Liver (tissue), 9 donors: ENCODE data around the gene PVRIG. TPM values are rescaled to one million over a fixed set of nuclear protein-coding genes. Genes with fewer than 3 reads are reported as not detected.

Experiments used
- DNase-seq: peaks from one replicate; pipeline ENCODE4 v3.0.0-alpha.2; 2017; ENCODE audit warnings: low spot score
- H3K27ac ChIP-seq, 2 donors: one replicate each; pipeline ENCODE4 v1.7.0; 2013; ENCODE audit warnings: inconsistent platforms in 2 of 2, low read length in 2 of 2, control low read depth in 1 of 2, low read depth in 1 of 2, mild to moderate bottlenecking in 1 of 2
- H3K27me3 ChIP-seq, 4 donors: one replicate each; pipeline versions ENCODE4 v1.6.1 to v1.7.0; 2013; ENCODE audit warnings: low read length in 3 of 4, inconsistent platforms in 1 of 4, mild to moderate bottlenecking in 1 of 4, moderate library complexity in 1 of 4; ENCODE audit not compliant: control insufficient read depth in 4 of 4, insufficient read depth in 4 of 4
- H3K36me3 ChIP-seq, 4 donors: one replicate each; pipeline versions ENCODE4 v1.6.1 to v1.7.0; 2013; ENCODE audit warnings: low read length in 3 of 4, mild to moderate bottlenecking in 3 of 4, low read depth in 1 of 4, moderate library complexity in 1 of 4; ENCODE audit not compliant: control insufficient read depth in 4 of 4, insufficient read depth in 3 of 4
- H3K4me1 ChIP-seq, 4 donors: one replicate each; pipeline versions ENCODE4 v1.6.1 to v1.7.0; 2013; ENCODE audit warnings: low read length in 3 of 4, mild to moderate bottlenecking in 3 of 4, moderate library complexity in 1 of 4; ENCODE audit not compliant: control insufficient read depth in 4 of 4, insufficient read depth in 4 of 4
- H3K4me3 ChIP-seq, 3 donors: one replicate each; pipeline versions ENCODE4 v1.6.1 to v1.7.0; 2013; ENCODE audit warnings: low read length in 3 of 3, control low read depth in 1 of 3, low read depth in 1 of 3, mild to moderate bottlenecking in 1 of 3
- H3K9ac ChIP-seq, 2 donors: one replicate each; pipeline ENCODE4 v1.7.0; 2013; ENCODE audit warnings: low read length in 2 of 2, mild to moderate bottlenecking in 2 of 2, moderate library complexity in 2 of 2, control low read depth in 1 of 2, low read depth in 1 of 2
- H3K9me3 ChIP-seq, 4 donors: one replicate each; pipeline versions ENCODE4 v1.6.1 to v1.7.0; 2013; ENCODE audit warnings: low read length in 3 of 4; ENCODE audit not compliant: control insufficient read depth in 4 of 4
- EGR1 ChIP-seq, 2 donors: IDR thresholded peaks; 2 replicates each; pipeline ENCODE4 v1.6.1; 2016 to 2018; ENCODE audit warnings: antibody characterized with exemption in 2 of 2, low read depth in 2 of 2
- GABPA ChIP-seq, 2 donors: IDR thresholded peaks in 1 of 2; conservative IDR thresholded peaks in 1 of 2; 2 replicates each; pipeline ENCODE4 v1.6.1; 2016; ENCODE audit warnings: antibody characterized with exemption in 2 of 2, mild to moderate bottlenecking in 1 of 2, moderate library complexity in 1 of 2
- HNF4A ChIP-seq, 2 donors: conservative IDR thresholded peaks; 2 replicates each; pipeline ENCODE4 v1.6.1; 2016; ENCODE audit warnings: antibody characterized with exemption in 2 of 2, mild to moderate bottlenecking in 2 of 2
- HNF4G ChIP-seq: IDR thresholded peaks from 2 replicates; pipeline ENCODE4 v1.6.1; 2016; ENCODE audit warnings: antibody characterized with exemption
- JUND ChIP-seq, 2 donors: IDR thresholded peaks; 2 replicates each; pipeline ENCODE4 v1.6.1; 2016; ENCODE audit warnings: antibody characterized with exemption in 2 of 2
- NR2F2 ChIP-seq: IDR thresholded peaks from 2 replicates; pipeline ENCODE4 v1.6.1; 2016; ENCODE audit warnings: antibody characterized with exemption
- RAD21 ChIP-seq, 2 donors: IDR thresholded peaks; 2 replicates each; pipeline ENCODE4 v1.6.1; 2016; ENCODE audit warnings: antibody characterized with exemption in 2 of 2, mild to moderate bottlenecking in 2 of 2
- RXRA ChIP-seq, 2 donors: IDR thresholded peaks; 2 replicates each; pipeline ENCODE4 v1.6.1; 2017 to 2018; ENCODE audit warnings: antibody characterized with exemption in 2 of 2, mild to moderate bottlenecking in 1 of 2
- TAF1 ChIP-seq: conservative IDR thresholded peaks from 2 replicates; pipeline ENCODE4 v1.6.1; 2016; ENCODE audit warnings: antibody characterized with exemption, mild to moderate bottlenecking
- WGBS: extraction: QIAGEN DNeasy Blood & Tissue Kit; methylation state at CpG from one replicate; pipeline ENCODE4 v1.1.7; 2013; 5-methylcytosine and 5-hydroxymethylcytosine counted together
- polyA plus RNA-seq, 2 donors: library from polyadenylated mRNA; stranded (reverse) in 1 of 2; unstranded in 1 of 2; fragments of 200-250 nt in 1 of 2; fragments of >200 nt in 1 of 2; fragmentation: Nextera tagmentation in 1 of 2; extraction: Ambion mirVana in 1 of 2; gene quantifications; one replicate each; pipeline versions ENCODE4 v1.2.1 to v1.2.3, GENCODE V29; 2013 to 2015
- total RNA-seq, 2 donors: library from RNA; depleted of rRNA; stranded (reverse); fragments of >200 nt; gene quantifications; one replicate each; pipeline ENCODE4 v1.2.3, GENCODE V29; 2014
- TF ChIP-seq, protein P1 (sequence below): IDR thresholded peaks from 2 replicates; pipeline ENCODE4 v1.6.1; 2016; ENCODE audit warnings: antibody characterized with exemption, mild to moderate bottlenecking
- TF ChIP-seq, protein P2 (sequence below): IDR thresholded peaks from 2 replicates; pipeline ENCODE4 v1.6.1; 2016; ENCODE audit warnings: antibody characterized with exemption
- TF ChIP-seq, protein P3 (sequence below): fragments of 150-350 bp; IDR thresholded peaks from 2 replicates; pipeline ENCODE4 v1.5.1; 2017; ENCODE audit warnings: improper control_type of control experiment, low read depth, low read length; ENCODE audit not compliant: missing input control
- TF ChIP-seq, protein P4 (sequence below): IDR thresholded peaks from 2 replicates; pipeline ENCODE4 v1.6.1; 2016; ENCODE audit warnings: antibody characterized with exemption
- donor health status: healthy.
- donor health status: healthy.
- donor health status: healthy.
- donor health status: healthy.
- donor health status: healthy.

Gene PVRIG
- total and polyA plus RNA-seq, 4 donors, result 0.37 to 0.81 (median 0.58) TPM

DNA sequence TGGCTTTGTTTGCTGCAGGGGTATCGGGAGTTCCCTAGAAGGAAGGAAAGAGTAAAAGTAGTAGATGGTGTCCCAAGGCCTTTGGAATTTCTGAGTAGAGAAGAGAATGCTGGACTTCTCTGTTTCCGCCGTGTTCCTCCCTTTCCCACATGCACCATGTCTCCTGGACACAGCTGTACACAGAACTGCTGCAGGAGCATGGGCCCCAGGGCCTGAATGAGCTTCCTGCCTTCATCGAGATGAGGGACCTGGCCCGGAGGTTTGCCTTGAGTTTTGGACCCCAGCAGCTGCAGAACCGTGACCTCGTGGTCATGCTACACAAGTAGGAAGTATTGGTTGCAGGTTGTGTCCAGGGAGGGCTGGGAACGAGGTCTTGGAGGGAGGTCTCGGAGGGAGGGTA, 15.3 kb upstream of the PVRIG start:
- TF ChIP-seq, protein P1, sequence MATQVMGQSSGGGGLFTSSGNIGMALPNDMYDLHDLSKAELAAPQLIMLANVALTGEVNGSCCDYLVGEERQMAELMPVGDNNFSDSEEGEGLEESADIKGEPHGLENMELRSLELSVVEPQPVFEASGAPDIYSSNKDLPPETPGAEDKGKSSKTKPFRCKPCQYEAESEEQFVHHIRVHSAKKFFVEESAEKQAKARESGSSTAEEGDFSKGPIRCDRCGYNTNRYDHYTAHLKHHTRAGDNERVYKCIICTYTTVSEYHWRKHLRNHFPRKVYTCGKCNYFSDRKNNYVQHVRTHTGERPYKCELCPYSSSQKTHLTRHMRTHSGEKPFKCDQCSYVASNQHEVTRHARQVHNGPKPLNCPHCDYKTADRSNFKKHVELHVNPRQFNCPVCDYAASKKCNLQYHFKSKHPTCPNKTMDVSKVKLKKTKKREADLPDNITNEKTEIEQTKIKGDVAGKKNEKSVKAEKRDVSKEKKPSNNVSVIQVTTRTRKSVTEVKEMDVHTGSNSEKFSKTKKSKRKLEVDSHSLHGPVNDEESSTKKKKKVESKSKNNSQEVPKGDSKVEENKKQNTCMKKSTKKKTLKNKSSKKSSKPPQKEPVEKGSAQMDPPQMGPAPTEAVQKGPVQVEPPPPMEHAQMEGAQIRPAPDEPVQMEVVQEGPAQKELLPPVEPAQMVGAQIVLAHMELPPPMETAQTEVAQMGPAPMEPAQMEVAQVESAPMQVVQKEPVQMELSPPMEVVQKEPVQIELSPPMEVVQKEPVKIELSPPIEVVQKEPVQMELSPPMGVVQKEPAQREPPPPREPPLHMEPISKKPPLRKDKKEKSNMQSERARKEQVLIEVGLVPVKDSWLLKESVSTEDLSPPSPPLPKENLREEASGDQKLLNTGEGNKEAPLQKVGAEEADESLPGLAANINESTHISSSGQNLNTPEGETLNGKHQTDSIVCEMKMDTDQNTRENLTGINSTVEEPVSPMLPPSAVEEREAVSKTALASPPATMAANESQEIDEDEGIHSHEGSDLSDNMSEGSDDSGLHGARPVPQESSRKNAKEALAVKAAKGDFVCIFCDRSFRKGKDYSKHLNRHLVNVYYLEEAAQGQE, result no peak
- no peak for TF ChIP-seq HNF4G
- no peak for TF ChIP-seq EGR1 (IDR thresholded peaks at IDR 0.05; ENCODE audit: low read depth in 2 of 2)
- TF ChIP-seq TAF1, result no peak
- TF ChIP-seq, protein P2, sequence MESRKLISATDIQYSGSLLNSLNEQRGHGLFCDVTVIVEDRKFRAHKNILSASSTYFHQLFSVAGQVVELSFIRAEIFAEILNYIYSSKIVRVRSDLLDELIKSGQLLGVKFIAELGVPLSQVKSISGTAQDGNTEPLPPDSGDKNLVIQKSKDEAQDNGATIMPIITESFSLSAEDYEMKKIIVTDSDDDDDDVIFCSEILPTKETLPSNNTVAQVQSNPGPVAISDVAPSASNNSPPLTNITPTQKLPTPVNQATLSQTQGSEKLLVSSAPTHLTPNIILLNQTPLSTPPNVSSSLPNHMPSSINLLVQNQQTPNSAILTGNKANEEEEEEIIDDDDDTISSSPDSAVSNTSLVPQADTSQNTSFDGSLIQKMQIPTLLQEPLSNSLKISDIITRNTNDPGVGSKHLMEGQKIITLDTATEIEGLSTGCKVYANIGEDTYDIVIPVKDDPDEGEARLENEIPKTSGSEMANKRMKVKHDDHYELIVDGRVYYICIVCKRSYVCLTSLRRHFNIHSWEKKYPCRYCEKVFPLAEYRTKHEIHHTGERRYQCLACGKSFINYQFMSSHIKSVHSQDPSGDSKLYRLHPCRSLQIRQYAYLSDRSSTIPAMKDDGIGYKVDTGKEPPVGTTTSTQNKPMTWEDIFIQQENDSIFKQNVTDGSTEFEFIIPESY, result no peak
- no peak for TF ChIP-seq RAD21 (IDR thresholded peaks at IDR 0.05)
- no peak for TF ChIP-seq NR2F2
- no peak for TF ChIP-seq JUND (IDR thresholded peaks at IDR 0.05)
- TF ChIP-seq, protein P3, sequence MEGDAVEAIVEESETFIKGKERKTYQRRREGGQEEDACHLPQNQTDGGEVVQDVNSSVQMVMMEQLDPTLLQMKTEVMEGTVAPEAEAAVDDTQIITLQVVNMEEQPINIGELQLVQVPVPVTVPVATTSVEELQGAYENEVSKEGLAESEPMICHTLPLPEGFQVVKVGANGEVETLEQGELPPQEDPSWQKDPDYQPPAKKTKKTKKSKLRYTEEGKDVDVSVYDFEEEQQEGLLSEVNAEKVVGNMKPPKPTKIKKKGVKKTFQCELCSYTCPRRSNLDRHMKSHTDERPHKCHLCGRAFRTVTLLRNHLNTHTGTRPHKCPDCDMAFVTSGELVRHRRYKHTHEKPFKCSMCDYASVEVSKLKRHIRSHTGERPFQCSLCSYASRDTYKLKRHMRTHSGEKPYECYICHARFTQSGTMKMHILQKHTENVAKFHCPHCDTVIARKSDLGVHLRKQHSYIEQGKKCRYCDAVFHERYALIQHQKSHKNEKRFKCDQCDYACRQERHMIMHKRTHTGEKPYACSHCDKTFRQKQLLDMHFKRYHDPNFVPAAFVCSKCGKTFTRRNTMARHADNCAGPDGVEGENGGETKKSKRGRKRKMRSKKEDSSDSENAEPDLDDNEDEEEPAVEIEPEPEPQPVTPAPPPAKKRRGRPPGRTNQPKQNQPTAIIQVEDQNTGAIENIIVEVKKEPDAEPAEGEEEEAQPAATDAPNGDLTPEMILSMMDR, result no peak
- no peak for TF ChIP-seq RXRA (IDR thresholded peaks at IDR 0.05)
- DNase-seq, result no peak
- 91% methylated on average over 9 of the region's 9 CpGs for WGBS
- Histone ChIP-seq H3K9me3 (no peaks in the 10 kb centered on the region), H3K36me3 (no peaks in the 10 kb centered on the region), H3K27ac (no peak overlapping the region), H3K4me3 (no peak overlapping the region), H3K27me3 (no peaks in the 10 kb centered on the region), H3K9ac (no peak overlapping the region), H3K4me1 (peaks cover 1 to 22% (median 12%) of the 10 kb centered on the region in 4 donors)

DNA sequence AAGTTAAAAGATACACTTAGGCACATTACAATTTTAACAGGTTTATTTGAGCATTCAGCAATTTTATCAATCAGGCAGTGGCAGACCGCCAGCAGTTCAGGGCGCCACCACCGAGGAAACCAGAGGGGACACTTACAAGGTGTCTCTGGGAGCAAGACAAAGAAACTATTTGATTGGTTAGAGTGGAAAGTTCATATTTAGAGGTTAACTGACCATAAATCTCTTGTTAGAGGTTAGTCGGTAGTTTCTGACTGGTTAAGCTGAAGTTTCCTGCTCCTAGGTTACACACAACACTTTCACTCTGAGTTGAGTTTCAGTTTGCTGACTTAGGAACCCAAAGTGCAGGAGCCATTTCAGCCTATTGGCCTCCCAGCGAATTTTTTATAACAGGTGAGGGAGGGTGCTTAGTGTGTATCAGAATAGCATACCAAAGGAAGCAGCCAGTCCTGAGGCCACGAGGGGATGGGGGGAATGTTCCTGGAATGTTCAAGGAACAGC, 10.8 kb upstream of the PVRIG start:
- H3K9me3 ChIP-seq, result no peaks in the 10 kb centered on the region
- peaks cover 9 to 31% (median 27%) of the 10 kb centered on the region in 4 donors for H3K4me1 ChIP-seq
- no peak for TF ChIP-seq GABPA (IDR thresholded peaks at IDR 0.05 in 1 of 2, conservative IDR thresholded peaks at IDR 0.05 in 1 of 2)
- TF ChIP-seq, protein P3, result peak; percentile 13
- no peak for TF ChIP-seq HNF4G
- TF ChIP-seq, protein P4, sequence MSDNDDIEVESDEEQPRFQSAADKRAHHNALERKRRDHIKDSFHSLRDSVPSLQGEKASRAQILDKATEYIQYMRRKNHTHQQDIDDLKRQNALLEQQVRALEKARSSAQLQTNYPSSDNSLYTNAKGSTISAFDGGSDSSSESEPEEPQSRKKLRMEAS, result no peak
- TF ChIP-seq HNF4A (conservative IDR thresholded peaks at IDR 0.05), result no peak
- H3K9ac ChIP-seq, result peak overlapping the region in 1 of 2 donors; percentile 33
- H3K36me3 ChIP-seq, result no peaks in the 10 kb centered on the region
- H3K4me3 ChIP-seq, result peak overlapping the region in 2 of 3 donors; percentile 13 to 29
- H3K27me3 ChIP-seq, result no peaks in the 10 kb centered on the region
- WGBS, result 32% methylated on average over 6 of the region's 6 CpGs
- DNase-seq, result no peak
- peak overlapping the region in 1 of 2 donors; percentile 45 for H3K27ac ChIP-seq
